RPMI8226 (cell line): Measurements from ENCODE around the gene RAB39A.

Source experiments
- DNase-seq: peaks from one replicate; pipeline ENCODE4 v3.0.0-alpha.2; 2015

Gene RAB39A

DNA sequence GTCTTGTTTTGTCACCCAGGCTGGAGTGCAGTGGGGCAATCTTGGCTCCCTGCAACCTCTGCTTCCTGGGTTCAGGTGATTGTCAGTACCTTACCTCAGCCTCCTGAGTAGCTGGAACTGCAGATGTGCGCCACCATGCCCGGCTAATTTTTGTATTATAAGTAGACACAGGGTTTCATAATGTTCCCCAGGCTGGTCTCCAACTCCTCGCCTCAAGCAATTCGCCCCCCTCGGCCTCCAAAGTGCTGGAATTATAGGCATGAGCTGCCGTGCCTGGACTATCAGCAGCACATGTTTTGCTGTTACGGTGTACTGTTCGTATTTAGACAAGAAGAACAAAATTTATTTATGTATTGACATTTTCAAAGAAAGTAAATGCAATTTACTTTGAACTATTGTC, 34.8 kb downstream of the RAB39A start:
- DNase-seq: no peak

DNA sequence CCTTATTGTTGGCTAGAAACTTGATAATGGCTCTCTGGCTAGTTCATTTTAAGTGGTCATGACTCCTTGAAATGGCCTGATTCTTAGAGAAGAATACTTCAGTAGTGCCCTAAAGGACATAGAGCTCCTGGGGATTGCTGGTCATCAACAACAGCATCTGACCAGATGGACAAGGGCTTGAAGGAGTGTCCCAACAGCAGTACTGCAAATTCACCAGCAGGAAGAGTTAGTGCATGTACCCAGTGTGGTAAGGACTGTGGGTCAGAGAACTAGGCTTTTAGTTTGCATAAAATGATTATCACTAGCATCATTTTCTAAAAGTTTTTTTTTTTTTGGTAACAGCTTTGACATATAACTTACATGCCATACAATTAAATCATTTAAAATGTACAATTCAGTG, 41.0 kb downstream of the RAB39A start:
- no peak for DNase-seq

DNA sequence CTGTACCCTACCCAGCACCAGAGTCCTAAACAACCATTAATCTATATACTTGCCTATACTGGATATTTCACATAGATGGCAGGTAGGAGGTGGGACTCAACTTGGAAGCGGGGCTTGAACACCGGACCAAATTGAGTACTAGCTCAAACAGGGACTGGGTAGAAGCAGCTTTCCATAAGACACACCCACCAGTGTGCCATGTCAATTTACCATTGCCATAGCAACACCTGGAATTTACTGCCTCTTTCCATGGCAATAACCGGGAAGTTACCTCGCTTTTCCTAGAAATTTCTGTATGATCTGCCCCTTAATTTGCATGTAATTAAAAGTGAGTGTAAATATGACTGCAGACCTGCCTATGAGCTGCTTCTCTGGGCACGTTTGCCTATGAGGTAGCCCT, 41.8 kb downstream of the RAB39A start:
- no peak for DNase-seq

DNA sequence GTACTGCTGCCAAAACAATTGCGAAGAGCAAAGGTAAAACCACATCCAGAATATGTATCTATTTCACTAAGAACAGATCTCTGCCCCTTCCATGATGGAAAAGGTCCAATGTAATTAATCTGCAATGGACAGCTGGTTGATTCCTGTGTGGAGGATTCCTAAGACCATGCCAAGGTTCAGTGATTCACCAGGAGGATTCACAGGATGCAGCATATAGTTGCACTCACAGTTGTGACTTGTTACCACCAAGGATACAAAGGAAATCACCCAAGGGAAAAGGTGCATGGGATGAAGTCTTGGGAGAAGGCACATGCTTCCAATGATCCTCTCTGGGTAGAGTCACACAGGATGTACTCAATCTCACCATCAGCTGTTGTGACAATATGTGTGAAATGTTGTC, 45.4 kb downstream of the RAB39A start:
- DNase-seq: no peak

DNA sequence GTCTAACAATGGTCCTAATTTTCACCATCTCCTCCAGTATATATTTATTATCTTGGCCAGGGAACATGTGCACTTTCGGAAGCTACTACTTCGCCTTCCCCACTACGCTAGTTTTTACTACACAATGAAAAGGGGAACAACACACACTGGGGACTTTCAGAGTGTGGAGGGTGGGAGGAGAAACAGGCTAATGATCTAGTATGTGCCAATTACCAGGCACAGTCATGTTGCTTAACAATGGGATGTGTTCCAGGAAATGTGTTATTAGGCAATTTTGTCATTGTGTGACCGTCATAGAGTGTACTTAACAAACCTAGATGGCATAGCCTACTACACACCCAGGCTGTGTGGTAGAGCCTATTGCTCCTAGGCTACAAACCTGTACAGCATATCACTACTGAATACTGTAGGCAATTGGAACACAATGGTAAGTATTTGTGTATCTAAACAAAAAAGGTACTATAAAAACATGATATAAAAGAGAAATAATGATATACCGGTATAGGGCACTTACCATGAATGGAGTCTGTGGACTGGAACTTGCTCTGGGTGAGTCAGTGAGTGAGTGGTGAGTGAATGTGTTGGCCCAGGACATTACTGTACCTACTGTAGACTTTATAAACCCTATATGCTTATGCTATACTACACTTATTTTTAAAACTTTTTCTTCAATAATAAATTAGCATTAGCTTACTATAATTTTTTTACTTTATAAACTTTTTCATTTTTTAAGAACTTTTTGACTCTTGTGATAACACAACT, 60.3 kb downstream of the RAB39A start:
- DNase-seq: no peak

DNA sequence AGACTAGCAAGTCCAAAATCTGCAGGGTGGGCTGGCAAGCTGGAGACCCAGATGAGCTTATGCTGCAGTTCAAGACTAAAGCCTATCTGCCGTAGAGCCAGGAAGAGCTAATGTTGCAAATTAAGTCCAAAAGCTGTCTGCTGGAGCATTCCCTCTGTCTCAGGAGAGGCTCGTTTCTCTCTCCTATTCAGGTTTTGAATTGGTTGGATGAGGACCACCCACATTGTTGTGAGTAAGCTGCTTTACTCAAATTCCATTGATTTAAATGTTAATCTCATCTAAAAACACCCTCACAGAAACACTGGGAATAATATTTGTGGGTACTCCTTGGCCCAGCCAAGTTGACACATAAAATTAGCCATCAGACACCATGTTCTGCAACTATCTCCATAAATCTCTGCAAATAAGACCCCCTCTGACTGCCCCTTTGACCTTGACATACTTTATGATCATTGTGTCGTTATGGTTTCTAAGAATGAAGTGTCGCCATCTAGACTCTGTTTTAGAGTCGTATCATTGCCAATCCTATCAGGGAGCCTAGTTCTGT, 63.7 kb downstream of the RAB39A start:
- no peak for DNase-seq

DNA sequence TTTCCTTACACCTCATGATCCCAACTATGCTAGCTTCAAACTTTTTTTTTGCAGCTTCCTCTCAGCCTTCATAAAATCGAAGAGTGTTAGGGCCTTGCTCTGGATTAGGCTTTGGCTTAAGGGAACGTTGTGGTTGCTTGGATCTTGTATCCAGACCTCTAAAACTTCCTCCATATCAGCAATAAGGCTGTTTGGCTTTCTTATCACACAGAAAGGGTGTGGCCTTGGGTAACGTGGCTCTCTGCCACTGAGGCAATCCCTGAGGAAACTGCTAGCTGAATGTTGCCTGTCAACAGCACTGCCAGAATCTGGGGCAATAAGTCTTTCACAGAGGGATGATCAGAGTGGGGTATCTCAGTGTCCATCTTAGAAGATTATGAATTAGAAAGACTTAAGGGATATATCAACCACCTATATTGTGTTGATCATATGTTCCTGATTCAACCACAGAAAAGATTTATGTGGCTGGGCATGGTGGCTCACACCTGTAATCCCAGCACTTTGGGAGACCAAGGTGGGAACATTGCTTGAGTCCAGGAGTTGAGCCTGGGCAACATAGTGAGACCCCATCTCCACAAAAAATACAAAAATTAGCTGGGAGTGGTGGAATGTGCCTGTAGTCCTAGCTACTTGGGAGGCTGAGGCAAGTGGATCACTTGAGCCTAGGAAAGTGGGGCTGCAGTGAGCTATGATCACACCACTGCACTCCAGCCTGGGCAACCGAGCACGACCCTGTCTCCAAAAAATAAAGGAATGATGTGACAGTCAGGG, 67.9 kb downstream of the RAB39A start:
- DNase-seq: no peak

DNA sequence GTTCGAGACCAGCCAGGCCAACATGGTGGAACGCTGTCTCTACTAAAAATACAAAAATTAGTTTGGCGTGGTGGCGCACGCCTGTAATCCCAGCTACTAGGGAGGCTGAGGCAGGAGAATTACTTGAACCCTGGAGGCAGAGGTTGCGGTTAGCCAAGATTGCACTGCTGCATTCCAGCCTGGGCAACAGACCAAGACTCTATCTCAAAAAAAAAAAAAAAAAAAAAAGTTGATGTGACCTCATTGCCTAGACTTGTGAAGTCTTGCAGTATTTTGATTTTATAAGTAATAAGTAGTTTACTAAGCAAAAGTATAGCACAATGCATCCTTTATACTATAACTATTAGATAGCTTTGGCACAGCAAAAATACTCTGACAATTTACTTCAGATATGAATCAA, 70.5 kb downstream of the RAB39A start:
- no peak for DNase-seq

GRCh38 chr11:107999759-108000455, 71.7 kb downstream of the RAB39A start:
- peak; percentile 68 for DNase-seq

GRCh38 chr11:108002476-108002875, 74.2 kb downstream of the RAB39A start:
- DNase-seq: no peak

GRCh38 chr11:108003623-108004022, 75.4 kb downstream of the RAB39A start:
- no peak for DNase-seq

GRCh38 chr11:108007819-108008218, 79.6 kb downstream of the RAB39A start:
- DNase-seq: no peak

- DNase-seq: peak; percentile 97
These were observed 80.6 kb downstream of the RAB39A start, which contains the start of gene CUL5 for GRCh38 chr11:108008656-108009496. Gene CUL5, plus strand, starts transcription at chr11:108008898. Its CDS starts 451 bp downstream, at chr11:108009349.

DNA sequence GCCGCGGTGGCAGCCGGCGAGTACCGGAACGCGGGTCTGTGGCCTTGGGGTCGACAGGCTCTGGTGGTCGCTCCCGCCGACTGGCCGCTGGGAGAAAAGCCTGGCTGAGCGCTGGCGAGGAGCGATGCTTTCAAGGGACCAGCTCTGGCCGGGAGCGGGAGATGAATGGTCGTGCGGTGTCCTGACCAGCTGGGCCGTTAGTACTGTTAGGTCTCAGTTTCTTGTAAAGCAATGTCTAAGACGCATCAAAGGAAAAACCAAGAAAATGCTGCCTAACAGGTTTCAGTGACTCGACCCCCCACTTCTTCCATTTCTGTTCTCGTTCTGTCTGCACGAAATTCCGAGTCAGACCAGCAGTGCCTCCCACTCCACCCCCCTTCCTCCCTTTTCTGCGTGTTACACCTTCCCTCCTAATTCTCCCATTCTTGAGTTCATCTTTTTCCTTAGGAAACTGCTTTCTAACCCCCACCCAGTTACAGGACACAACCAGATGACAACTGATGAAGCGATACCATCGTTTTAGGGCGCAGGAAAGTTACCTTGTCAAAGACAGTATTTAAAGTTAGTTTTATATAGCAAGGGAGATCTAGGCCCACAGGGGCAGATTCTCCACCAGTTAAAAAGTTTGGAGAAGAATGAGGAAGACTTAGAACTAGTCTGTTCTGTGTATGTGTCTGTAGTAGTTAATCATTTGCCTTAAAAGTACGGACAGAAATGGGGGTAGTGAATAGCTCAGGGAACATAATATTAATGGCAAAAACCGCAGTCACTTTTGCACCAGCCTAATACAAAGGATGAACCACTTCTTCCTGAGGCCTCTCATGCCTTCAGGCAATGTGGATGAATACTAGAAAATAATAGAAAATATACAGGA, 81.5 kb downstream of the RAB39A start:
- DNase-seq: no peak

- DNase-seq: no peak
These were observed 84.0 kb downstream of the RAB39A start for GRCh38 chr11:108012139-108012725.
